GM19351 (cell line): ENCODE data around the gene ERBIN.
"Not testable (repeated sequence)": the region's sequence is repeated elsewhere in the genome, so short reads cannot be mapped to it uniquely, and the experiment has no call there.

Experiments used
- ATAC-seq: cut with Tn5 transposase; IDR thresholded peaks from one replicate; pipeline ENCODE4 v1.9.1; 2021; ENCODE audit warnings: mild to moderate bottlenecking, moderate library complexity; ENCODE audit not compliant: unreplicated experiment

Gene ERBIN

GRCh38 chr5:66002415-66002814 is 76.0 kb downstream of the ERBIN start:
- no peak for ATAC-seq

DNA sequence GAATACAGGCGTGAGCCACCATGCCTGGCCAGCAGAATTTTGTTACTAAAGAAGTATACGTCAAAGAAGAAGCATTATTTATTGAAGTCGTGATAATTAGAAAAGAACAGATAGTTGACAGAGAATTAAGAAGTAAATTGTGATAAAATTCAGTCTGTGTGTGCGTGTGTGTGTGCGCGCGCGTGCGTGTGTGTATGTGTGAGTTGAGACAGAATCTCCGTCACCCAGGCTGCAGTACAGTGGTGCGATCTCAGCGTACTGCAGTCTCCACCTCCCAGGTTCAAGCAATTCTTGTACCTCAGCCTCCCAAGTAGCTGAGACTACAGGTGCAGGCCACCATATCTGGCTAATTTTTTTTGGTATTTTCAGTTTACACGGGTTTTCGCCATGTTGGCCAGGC is 77.8 kb downstream of the ERBIN start:
- no peak for ATAC-seq

- ATAC-seq: no peak
Measured at GRCh38 chr5:66009277-66009676, 82.9 kb downstream of the ERBIN start.

GRCh38 chr5:66010476-66010875 is 84.1 kb downstream of the ERBIN start:
- peak; percentile 55 for ATAC-seq

- ATAC-seq: peak; percentile 71
Measured at GRCh38 chr5:66012271-66012670, 85.9 kb downstream of the ERBIN start.

DNA sequence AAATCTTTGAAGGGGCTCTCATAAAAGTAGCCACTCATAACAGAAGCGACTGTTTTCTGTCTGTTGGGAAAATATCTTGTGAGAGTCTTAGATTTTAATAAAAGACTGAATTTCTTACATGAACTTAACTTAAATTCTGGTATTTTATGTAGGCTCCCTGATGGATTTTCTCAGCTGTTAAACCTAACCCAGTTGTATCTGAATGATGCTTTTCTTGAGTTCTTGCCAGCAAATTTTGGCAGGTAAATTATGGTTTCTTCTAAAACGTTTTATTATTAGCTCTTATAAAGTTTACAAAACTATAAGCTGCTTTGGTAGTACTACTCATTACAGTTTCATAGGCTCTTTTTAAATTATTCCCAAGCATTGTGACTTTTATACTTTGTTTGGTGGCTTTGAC is 87.0 kb downstream of the ERBIN start:
- no peak for ATAC-seq

DNA sequence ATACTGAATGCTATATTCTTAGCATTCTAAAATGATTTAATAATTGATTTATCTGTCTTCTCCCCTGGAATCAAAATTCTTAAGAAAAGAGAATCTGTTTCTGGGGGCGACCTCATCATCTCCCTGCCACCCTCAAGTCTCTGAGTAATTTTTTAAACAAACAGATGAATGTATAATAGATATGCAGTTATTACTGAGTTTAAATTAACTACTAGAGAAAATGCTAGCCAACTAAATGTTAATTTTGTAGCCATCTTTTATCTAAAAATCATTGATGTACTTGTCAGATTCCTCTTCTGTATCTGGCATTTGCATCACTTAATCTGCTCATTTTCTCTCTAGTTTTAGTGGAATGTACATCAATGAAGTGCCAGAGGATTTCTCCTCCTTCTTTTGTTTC is 87.5 kb downstream of the ERBIN start:
- no peak for ATAC-seq

DNA sequence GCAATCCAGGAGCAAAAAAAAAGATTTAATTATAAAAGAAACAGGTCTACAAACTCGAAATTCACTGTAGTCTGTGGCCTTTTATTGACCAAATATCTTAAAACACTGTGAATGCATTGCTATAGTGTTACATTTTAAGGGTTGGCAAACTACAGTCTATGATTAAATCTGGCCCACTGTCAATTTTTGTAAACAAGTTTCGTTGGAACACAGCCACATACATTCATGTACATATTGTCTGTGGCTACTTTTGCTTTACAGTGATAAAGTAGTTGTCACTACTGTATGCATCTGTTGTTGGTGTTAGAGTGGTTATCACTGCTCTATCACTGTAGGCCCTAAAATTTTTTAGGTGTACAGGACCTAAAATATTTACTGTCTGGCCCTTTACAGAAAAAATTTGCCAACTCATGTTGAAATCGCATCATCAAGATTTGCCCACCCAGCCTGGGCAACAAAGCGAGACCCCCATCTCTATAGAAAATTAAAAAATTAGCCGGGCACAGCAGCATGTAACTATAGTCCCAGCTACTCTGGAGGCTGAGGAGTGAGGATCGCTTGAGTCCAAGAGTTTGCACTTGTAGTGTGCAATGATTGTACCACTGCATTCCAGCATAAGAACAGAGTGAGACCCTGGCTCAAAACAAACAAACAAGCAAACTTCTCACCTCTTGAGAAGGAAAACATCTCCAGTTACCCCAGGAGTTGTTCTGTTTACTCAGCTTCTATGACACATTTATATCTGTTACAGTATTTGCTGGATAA is 89.0 kb downstream of the ERBIN start:
- no peak for ATAC-seq

- ATAC-seq: no peak
Measured at GRCh38 chr5:66021585-66021984, 95.2 kb downstream of the ERBIN start.

DNA sequence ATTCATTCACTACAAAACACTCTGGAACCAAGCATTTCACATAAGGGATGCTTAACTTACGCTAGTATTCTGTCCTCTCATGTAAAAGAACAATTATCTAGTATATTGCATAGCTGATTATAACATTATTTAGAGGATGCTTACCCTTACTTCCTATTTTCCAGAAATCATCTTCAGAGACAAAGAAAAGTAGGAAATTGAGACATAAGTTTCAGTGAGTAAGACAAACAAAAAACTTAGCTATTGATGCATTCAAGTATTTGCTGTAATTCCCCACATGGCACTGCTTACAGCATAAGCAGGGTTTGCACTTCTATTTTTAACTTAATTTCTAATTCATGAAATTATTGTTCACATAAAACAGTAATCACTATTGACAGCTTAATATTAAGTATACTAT is 112.9 kb downstream of the ERBIN start:
- ATAC-seq: no peak

DNA sequence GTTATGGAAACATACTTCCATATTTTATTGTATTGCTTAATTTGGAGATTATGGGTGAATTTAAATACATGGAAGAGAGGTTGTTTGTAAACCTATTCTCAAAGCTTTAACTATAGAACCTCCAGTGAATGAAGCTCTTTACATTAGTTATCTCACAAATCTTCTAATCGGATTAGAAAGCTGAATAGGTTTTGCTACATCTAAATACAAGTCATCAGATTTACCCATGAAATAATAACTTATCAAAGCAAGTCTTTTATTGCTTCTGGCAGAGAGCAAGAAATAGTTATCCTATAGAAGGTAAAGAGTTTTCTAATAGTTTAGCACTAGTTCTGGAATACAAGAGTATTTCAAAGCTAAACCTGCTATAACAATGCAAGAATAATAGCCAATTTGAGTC is 113.3 kb downstream of the ERBIN start:
- ATAC-seq: no peak

- no peak for ATAC-seq
Measured at GRCh38 chr5:66041627-66042026, 115.3 kb downstream of the ERBIN start.

DNA sequence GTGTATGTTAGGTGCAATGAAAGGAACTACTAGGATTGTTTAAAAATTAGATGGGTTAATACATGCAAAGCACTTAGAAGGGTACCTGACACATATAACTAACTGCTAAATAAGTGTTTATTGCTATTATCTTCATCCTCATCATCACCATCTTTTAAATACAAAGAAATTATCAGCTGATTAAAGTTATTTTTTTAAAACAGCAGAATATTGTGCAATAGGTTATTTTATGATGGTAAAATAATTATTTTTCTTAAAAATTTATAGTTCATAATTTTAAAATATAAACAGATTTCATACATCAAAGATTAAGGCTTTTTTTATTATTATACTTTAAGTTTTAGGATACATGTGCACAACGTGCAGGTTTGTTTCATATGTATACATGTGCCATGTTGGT is 130.9 kb downstream of the ERBIN start:
- ATAC-seq: no peak

DNA sequence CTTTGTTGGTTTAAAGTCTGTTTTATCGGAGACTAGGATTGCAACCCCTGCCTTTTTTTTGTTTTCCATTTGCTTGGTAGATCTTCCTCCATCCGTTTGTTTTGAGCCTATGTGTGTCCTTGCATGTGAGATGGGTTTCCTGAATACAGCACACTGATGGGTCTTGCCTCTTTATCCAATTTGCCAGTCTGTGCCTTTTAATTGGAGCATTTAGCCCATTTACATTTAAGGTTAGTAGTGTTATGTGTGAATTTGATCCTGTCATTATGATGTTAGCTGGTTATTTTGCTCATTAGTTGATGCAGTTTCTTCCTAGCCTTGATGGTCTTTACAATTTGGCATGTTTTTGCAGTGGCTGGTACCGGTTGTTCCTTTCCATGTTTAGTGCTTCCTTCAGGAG is 134.9 kb downstream of the ERBIN start:
- ATAC-seq: not testable (repeated sequence)

- not testable (repeated sequence) for ATAC-seq
Measured at GRCh38 chr5:66063061-66063460, 136.7 kb downstream of the ERBIN start.

DNA sequence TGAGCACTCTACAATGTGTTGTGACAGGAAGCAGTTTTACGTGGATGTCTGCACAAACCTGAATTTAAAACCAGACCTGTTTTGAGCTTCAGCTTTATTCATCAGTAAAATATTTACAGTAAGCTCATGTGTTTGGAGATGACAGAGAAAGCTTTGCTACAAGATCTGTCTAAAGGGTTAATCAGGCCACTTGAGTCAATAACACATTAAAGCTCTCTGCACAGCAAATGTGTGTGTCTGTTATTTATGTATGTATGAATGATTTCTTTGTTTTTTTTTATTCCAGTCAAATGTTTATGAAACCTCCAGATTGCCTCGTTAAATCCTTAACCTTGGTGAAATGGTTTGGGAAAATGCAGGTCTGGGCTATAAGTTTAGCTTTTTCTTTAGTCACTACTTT is 140.5 kb downstream of the ERBIN start:
- no peak for ATAC-seq

DNA sequence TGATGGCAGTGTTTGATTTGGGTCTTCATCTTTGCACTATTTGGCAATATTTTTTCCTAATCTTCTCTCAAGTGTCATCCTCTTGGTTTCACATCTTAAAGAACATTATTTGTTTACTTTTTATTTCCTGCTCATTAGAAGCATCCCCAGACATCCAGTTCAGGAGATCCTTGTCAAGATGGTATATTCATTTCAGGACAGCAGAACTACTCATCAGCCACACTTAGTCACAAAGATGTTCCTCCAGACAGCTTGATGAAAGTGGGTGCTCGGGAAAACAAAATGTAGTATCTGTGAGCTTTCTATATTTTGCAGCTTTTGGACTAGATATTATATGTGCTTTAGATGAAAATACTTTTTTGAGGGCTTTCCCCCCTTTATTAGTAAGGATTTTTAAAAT is 145.7 kb downstream of the ERBIN start:
- ATAC-seq: no peak

GRCh38 chr5:66074901-66075300 is 148.5 kb downstream of the ERBIN start:
- ATAC-seq: no peak

- no peak for ATAC-seq
Measured at GRCh38 chr5:66080664-66081063, 154.3 kb downstream of the ERBIN start.

- ATAC-seq: no peak
Measured at GRCh38 chr5:66089384-66089783, 163.0 kb downstream of the ERBIN start.

GRCh38 chr5:66100851-66101250 is 174.5 kb downstream of the ERBIN start:
- ATAC-seq: no peak

- no peak for ATAC-seq
Measured at GRCh38 chr5:66113160-66113559, 186.8 kb downstream of the ERBIN start.

DNA sequence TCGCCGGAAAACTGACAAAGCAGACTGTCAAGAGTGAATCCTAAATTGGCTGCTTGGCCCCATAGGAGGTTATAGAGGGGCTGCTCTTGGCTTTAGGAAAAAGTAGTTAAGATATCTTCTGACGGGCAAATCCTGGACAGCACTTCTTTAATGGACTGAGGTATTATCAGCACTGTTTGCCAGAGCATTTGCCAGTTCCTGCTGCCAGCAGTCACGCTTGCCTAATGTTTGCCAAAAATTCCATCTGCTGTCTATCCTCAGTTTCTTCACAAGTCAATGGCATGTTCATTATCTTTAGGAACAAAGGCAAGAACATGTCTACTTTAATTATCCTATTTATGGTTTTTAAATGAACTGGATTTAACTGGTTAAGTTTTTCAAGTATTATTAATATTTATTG is 191.9 kb downstream of the ERBIN start:
- no peak for ATAC-seq
